Bone marrow (tissue), 2 donors: ENCODE measurements around the gene RPS27.
"Not testable (repeated sequence)": the region's sequence is repeated elsewhere in the genome, so short reads cannot be mapped to it uniquely, and the experiment has no call there.

Experiments
- DNase-seq, 2 donors: peaks; one replicate each; lab custom pipeline; 2025; lab: John Stamatoyannopoulos, UW

RPS27 gene

GRCh38 chr1:153985941-153986761 lies 4.4 kb upstream of the RPS27 start, which contains the start of gene RAB13:
Gene RAB13 (minus strand): TSS chr1:153986339. CDS start chr1:153986236, 103 bp downstream.
- peak; percentile 24 to 39 for DNase-seq

GRCh38 chr1:153987621-153988020 lies 2.9 kb upstream of the RPS27 start:
- DNase-seq, result no peak

- no peak for DNase-seq
Observed at GRCh38 chr1:153991151-153991630, 629 bp downstream of the RPS27 start.

- DNase-seq, result no peak
Observed at GRCh38 chr1:153991806-153992205, 1.2 kb downstream of the RPS27 start.

GRCh38 chr1:153995202-153995601 lies 4.6 kb downstream of the RPS27 start:
- DNase-seq, result no peak

- no peak for DNase-seq
Observed at GRCh38 chr1:153995640-153996039, 5.1 kb downstream of the RPS27 start.

GRCh38 chr1:153996882-153997281 lies 6.3 kb downstream of the RPS27 start:
- DNase-seq, result not testable (repeated sequence)

GRCh38 chr1:154000420-154000819 lies 9.9 kb downstream of the RPS27 start:
- DNase-seq, result no peak

GRCh38 chr1:154006136-154006535 lies 15.6 kb downstream of the RPS27 start:
- no peak for DNase-seq

GRCh38 chr1:154012129-154012528 lies 21.6 kb downstream of the RPS27 start:
- DNase-seq, result no peak

- not testable (repeated sequence) for DNase-seq
Observed at GRCh38 chr1:154012543-154012942, 22.0 kb downstream of the RPS27 start.

- no peak for DNase-seq
Observed at GRCh38 chr1:154014154-154014907, 23.8 kb downstream of the RPS27 start.

GRCh38 chr1:154019269-154019668 lies 28.7 kb downstream of the RPS27 start:
- DNase-seq, result no peak

- no peak for DNase-seq
Observed at GRCh38 chr1:154019940-154020339, 29.4 kb downstream of the RPS27 start.

GRCh38 chr1:154033697-154034096 lies 43.1 kb downstream of the RPS27 start:
- DNase-seq, result not testable (repeated sequence)
